HG03108 (cell line): ENCODE results near the gene RALGAPA1.

Experiments
- ATAC-seq: cut with Tn5 transposase; IDR thresholded peaks from one replicate; pipeline ENCODE4 v1.9.1; 2021; ENCODE audit warnings: moderate library complexity; ENCODE audit not compliant: unreplicated experiment

The RALGAPA1 gene

DNA sequence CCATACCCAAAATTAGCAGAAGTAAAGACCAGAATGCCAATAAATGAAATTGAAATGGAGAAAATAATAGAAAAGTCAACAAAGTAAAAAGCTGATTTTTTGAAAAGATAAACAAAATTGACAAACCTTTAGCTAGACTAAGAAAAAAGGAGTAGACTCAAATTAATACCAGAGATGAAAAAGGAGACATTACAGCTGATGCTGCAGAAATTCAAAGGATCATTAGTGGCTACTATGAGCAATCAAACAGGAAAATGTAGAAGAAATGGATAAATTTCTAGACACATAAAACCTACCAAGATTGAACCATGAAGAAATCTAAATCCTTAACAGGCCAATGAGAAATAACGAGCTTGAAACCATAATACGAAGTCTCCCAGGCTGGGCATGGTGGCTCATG, 309.9 kb downstream of the RALGAPA1 start:
- no peak for ATAC-seq

DNA sequence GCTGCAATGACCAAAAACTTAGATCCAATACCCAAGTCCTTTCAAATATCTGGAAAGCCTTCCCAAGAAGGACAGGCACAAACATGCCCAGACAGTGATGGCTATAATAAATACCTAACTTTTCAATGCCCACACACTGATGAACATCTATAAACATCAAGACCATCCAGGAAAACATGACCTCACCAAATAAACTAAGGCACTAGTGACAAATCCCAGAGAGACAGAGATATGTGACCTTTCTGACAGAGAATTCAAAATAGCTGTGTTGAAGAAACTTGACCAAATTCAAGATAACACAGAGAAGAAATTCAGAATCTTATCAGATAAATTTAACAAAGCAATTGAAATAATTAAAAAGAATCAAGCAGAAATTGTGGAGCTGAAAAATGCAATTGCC, 313.8 kb downstream of the RALGAPA1 start:
- no peak for ATAC-seq

DNA sequence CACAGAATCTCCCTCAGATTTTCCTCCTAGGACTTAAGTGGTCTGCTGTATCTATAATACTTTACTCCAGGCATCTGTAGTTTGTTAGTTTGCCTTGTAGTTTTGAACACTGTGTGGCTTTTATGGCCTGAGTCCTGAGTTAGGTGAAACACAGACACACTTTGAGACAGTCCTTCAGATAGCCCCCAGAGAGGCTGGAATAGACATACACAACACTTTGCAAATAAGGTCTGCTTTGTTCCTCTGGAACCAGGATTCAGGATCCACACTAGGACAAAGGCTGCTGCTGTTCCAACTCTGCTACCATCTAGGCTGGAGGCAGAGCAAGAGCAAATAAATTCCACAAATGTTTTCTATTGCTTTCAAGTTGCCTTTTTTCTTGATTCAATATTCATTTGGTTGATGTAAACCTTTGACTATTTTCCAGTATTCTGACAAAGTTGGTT, 316.5 kb downstream of the RALGAPA1 start:
- no peak for ATAC-seq
